Mucosa of gallbladder (tissue), 1 donor: Measurements from ENCODE around the gene SUFU. TPM values are rescaled to one million over a fixed set of nuclear protein-coding genes. Genes with fewer than 3 reads are reported as not detected.

Experiments used
- DNase-seq: peaks from one replicate; pipeline ENCODE4 v3.0.0-alpha.2; 2020; ENCODE audit warnings: low spot score
- total RNA-seq: library from RNA; stranded (reverse); gene quantifications from one replicate; pipeline ENCODE4 v1.2.1, GENCODE V29; 2021
- donor health status: DM: no; HTN: no; CAD: no.

SUFU gene
- total RNA-seq, 1 donor from 2014 or later: 18.3 TPM

- no peak for DNase-seq
Measured at GRCh38 chr10:102617041-102617440, 113.3 kb downstream of the SUFU start.

GRCh38 chr10:102617816-102618215 is 114.0 kb downstream of the SUFU start:
- no peak for DNase-seq

GRCh38 chr10:102619281-102619981 is 115.7 kb downstream of the SUFU start:
- no peak for DNase-seq

GRCh38 chr10:102620138-102620590 is 116.4 kb downstream of the SUFU start:
- DNase-seq: no peak

- no peak for DNase-seq
Measured at GRCh38 chr10:102620591-102621442, 117.0 kb downstream of the SUFU start.

GRCh38 chr10:102621443-102622325 is 117.9 kb downstream of the SUFU start:
- DNase-seq: no peak

- no peak for DNase-seq
Measured at GRCh38 chr10:102624094-102624493, 120.3 kb downstream of the SUFU start.

- no peak for DNase-seq
Measured at GRCh38 chr10:102624751-102625645, 121.2 kb downstream of the SUFU start.

GRCh38 chr10:102626026-102626685 is 122.4 kb downstream of the SUFU start:
- no peak for DNase-seq

GRCh38 chr10:102627291-102627735 is 123.5 kb downstream of the SUFU start:
- DNase-seq: no peak

GRCh38 chr10:102627736-102628293 is 124.0 kb downstream of the SUFU start:
- no peak for DNase-seq

- DNase-seq: no peak
Measured at GRCh38 chr10:102628451-102628911, 124.7 kb downstream of the SUFU start.

GRCh38 chr10:102629661-102630614 is 126.2 kb downstream of the SUFU start:
- no peak for DNase-seq

- DNase-seq: no peak
Measured at GRCh38 chr10:102630663-102631062, 126.9 kb downstream of the SUFU start.

GRCh38 chr10:102631525-102632393 is 128.0 kb downstream of the SUFU start:
- no peak for DNase-seq

- no peak for DNase-seq
Measured at GRCh38 chr10:102632394-102633111, 128.8 kb downstream of the SUFU start.

GRCh38 chr10:102633287-102633686 is 129.5 kb downstream of the SUFU start:
- no peak for DNase-seq
